Stromal cell of bone marrow (primary cell): ENCODE data around the gene CAPN5.

ENCODE experiments used
- DNase-seq: peaks from one replicate; pipeline ENCODE4 v3.0.0-alpha.2; 2012; ENCODE audit warnings: low read depth

Gene CAPN5

GRCh38 chr11:77064648-77065217 is 2.0 kb upstream of the CAPN5 start:
- DNase-seq = no peak

GRCh38 chr11:77065878-77066228 is 918 bp upstream of the CAPN5 start:
- DNase-seq = peak; percentile 38

- DNase-seq = no peak
Measured at GRCh38 chr11:77067861-77068443, 1.2 kb downstream of the CAPN5 start.

- no peak for DNase-seq
Measured at GRCh38 chr11:77068457-77069335, 1.9 kb downstream of the CAPN5 start.

- no peak for DNase-seq
Measured at GRCh38 chr11:77069336-77069968, 2.7 kb downstream of the CAPN5 start.

DNA sequence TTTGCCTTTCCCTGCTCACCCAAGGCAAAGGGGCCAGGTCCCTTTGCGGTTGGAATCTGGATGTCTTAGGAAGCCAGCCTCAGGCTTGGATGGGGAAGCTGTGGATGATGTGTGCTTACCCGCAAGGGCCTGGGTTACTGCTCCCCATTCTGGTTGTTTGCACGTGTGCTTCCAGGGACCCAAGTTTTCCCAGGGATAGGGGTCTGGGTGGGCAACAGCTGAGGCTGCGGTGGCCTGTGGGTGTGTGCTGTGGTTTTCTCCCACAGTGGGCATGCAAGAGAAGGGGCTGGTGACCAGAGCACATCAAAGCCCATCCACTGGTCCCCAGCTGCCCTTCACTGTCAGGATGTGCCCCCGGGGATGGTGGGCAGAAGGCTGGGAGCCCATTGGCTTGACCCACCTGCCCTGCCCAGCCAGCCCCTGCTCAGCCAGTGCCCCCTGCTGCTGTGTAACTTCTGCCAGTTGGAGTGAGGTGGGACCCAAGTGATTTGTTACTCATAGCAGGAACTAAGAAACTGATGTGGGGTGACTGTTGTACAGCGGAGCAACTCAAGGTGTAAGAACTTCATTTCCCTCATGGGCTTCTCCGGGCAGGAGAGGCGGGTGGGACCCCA is 3.3 kb downstream of the CAPN5 start:
- no peak for DNase-seq

DNA sequence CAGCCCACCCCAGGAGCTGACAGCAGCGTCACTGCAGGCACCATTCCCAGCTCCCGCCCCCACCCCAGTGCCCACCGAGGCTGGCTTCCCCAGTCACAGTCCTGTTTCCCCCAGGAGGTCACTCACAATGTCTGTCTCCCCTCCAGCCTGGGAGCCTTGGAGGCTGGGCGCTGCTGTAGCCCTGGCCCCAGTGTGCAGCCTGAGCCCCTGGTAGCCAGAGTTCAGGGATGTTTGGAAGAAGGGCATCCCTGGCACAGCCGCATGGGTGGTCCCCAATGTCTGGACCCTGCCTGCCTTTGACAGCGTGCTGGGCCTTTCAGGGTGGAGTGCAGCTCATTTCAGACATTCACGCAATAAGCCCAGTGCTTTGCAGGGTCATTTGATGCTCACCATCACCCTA is 4.3 kb downstream of the CAPN5 start:
- DNase-seq = no peak

DNA sequence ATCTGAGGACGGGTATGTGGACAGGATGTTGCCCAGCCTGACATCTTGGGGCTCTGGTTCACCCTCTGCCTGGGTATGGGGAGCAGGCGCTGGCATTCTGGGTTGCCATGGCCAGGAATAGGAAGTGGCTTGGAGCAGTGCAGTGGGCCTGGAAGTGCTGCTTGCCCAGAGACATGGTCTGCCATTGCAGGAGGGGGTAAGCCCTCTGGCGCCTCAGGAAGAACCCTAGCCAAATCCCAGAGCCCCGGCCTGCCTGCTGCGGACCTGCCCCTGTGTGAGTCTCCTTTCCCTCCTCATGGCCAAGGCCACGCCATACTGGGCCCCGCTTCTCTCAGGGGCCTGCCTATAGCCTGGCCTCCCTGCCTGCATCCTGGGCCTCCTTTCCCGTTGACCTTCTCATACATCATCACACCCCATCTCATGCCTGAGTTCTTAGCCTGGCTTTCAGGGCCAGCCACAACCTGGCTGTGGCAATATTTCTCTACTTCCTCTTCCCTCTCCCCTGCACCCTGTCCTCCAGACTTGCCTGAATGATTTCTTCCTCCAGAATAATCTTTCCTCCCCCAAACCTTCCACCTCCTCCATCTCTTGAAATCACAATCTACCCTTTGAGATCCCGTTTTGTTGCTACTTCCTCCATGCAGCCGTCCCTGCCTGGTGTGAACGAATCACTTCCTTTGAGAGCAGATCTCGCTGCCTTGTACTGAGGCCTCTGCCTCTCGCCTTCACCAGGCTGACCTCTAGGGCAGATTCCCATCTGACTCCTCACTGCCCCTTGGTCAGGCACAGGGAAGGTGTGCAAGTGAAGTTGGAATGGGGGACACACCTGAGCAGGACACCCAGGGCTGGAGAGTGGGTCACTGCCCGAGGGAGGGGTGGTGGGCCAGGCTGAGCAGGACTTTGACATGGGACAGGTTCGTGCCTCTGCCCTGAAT is 5.2 kb downstream of the CAPN5 start:
- no peak for DNase-seq

- DNase-seq = no peak
Measured at GRCh38 chr11:77072851-77073327, 6.1 kb downstream of the CAPN5 start.

GRCh38 chr11:77073328-77074001 is 6.7 kb downstream of the CAPN5 start:
- peak; percentile 93 for DNase-seq

DNA sequence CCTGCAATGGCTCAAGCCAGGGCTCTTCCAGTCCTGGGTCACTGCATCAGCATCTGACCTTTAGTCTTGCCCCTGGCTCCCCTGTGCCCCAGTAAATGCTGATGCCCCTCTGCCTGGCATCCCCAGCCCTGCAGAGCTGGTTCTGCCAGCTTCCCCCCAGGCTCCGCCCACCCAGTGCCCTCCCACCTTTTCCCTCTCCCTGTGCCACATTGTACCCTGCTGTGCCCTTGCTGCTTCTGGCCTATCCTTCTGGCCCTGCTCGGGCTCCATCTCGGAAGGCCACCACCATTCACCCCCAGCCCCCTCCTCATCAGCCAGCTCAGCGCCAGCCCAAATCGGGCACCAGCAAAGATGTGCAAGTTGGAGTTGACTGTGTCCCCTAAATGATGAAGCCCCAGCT is 7.4 kb downstream of the CAPN5 start:
- DNase-seq = no peak

DNA sequence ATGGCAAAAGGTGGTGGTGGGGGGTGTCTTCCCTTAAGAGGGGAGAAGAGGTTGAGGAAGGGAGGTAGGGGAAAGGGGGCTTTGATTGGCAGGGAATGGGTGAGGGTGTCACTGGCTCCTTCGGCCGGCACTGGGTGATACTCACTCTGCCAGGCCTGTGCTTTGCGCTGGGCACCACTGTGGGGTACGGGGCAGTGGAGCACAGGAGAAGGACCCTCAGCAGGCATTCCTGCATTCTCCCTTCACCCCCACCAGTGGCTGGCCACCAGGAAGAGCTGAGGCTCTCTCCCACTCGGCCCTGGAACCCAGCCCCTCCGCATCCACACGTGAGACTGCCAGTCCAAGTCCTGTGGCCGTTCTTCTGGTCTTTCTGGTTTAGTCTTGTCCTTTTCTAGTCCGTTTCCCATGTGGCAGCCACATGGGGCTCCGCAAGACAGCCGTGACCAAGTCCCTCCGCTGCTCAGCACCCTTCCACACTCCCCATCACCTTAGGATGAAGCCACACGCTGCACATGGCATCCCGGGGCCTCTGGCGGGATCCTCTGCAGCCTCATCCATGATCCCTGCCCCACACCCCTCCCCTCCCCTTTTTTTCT is 8.0 kb downstream of the CAPN5 start:
- DNase-seq = no peak

DNA sequence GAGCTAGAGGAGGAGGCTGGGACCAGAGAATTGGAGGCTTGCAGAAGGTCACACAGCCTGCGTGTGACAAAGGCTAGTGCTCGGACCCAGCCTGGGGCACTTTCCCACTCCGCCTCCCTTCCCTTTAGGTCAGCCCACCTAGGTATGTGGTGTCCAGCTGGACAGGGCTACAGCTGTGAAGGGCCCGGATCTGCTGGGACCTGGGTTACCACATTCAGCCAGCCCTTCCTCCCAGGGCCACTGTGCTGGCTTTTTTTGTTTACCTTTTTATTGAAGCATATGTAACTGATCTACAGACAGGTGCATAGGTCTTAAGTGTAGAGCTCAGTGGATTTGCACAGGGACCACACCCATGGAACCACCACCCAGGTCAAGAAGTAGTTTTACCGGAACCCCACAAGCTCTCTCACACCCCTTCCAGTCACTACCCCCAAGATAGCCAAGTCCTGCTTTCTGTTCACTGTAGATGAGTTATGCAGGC is 8.7 kb downstream of the CAPN5 start:
- DNase-seq = no peak

DNA sequence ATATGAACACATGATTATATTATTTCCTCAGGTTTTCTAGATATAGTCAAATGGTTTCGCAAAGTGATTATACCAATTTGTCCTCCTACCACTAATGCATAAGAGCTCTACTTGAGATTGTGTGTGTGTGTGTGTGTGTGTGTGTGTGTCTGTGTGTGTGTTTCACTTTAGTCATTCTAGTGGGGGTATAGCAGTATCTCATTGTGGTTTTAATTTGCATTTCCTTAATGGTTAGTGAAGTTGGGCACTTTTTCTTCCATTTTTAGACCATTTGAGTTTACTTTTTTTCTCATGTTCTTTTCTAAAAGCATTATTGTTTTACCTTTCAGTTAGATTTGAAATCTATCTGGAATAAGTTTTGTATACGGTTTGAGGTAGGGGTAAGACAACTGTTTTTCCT is 12.9 kb downstream of the CAPN5 start:
- no peak for DNase-seq

GRCh38 chr11:77080643-77081210 is 14.0 kb downstream of the CAPN5 start:
- peak; percentile 37 for DNase-seq

GRCh38 chr11:77081381-77081851 is 14.6 kb downstream of the CAPN5 start:
- DNase-seq = no peak

GRCh38 chr11:77081976-77082836 is 15.4 kb downstream of the CAPN5 start:
- no peak for DNase-seq

- DNase-seq = peak; percentile 36
Measured at GRCh38 chr11:77082838-77083565, 16.2 kb downstream of the CAPN5 start.
